ENCODE results near the gene ZNF197.

- TF ChIP-seq NFRKB (IDR thresholded peaks at IDR 0.05) (no peak), SUZ12 (IDR thresholded peaks at IDR 0.05) (no peak), BHLHE40 (IDR thresholded peaks at IDR 0.05; ENCODE audit: borderline replicate concordance) (no peak), ARNT (IDR thresholded peaks at IDR 0.05) (no peak), ELF4 (IDR thresholded peaks at IDR 0.05) (no peak), ZNF384 (IDR thresholded peaks at IDR 0.05) (no peak), TARDBP (IDR thresholded peaks at IDR 0.05) (no peak), FOXA1 (IDR thresholded peaks at IDR 0.05) (no peak), SP1 (IDR thresholded peaks at IDR 0.05) (no peak), CTBP1 (IDR thresholded peaks at IDR 0.05; ENCODE audit: borderline replicate concordance) (no peak)
Observed at GRCh38 chr3:44666346-44666745, 41.5 kb downstream of the ZNF197 start.
